ACC112 (cell line): Measurements from ENCODE around the gene PDLIM1.
A peak's percentile ranks its signal among the peaks of the same experiment; 100 is the strongest.

Experiments used
- H2AFZ ChIP-seq: fragments of 200-600 bp; sonication (generic); one replicate; pipeline ENCODE4 v1.6.0; 2017; ENCODE audit warnings: antibody characterized with exemption, low read length; ENCODE audit not compliant: unreplicated experiment
- H3K27ac ChIP-seq: fragments of 200-600 bp; sonication (generic); 2 replicates; pipeline ENCODE4 v1.5.1; 2014; ENCODE audit warnings: low read depth, mild to moderate bottlenecking, antibody characterized with exemption, low read length, moderate library complexity
- H3K27me3 ChIP-seq: fragments of 200-600 bp; sonication (generic); 2 replicates; pipeline ENCODE4 v1.6.1; 2014; ENCODE audit warnings: mild to moderate bottlenecking, antibody characterized with exemption, low read length, moderate library complexity, mixed read lengths; ENCODE audit not compliant: insufficient read depth
- H3K36me3 ChIP-seq: fragments of 200-600 bp; sonication (generic); 2 replicates; pipeline ENCODE4 v1.6.1; 2016; ENCODE audit warnings: mild to moderate bottlenecking, antibody characterized with exemption, low read length, moderate library complexity, mixed read lengths; ENCODE audit not compliant: insufficient read depth
- H3K4me1 ChIP-seq: fragments of 200-600 bp; sonication (generic); one replicate; pipeline ENCODE4 v1.6.1; 2016; ENCODE audit warnings: low read length, mixed read lengths; ENCODE audit not compliant: insufficient read depth, unreplicated experiment, control insufficient read depth
- H3K4me3 ChIP-seq: fragments of 200-600 bp; sonication (generic); 2 replicates; pipeline ENCODE4 v1.5.1; 2014; ENCODE audit warnings: mild to moderate bottlenecking, low read depth, low read length
- H3K79me2 ChIP-seq: fragments of 200-600 bp; sonication (generic); one replicate; pipeline ENCODE4 v1.6.0; 2016; ENCODE audit warnings: low read length; ENCODE audit not compliant: control insufficient read depth, unreplicated experiment, insufficient read depth

Gene PDLIM1

DNA sequence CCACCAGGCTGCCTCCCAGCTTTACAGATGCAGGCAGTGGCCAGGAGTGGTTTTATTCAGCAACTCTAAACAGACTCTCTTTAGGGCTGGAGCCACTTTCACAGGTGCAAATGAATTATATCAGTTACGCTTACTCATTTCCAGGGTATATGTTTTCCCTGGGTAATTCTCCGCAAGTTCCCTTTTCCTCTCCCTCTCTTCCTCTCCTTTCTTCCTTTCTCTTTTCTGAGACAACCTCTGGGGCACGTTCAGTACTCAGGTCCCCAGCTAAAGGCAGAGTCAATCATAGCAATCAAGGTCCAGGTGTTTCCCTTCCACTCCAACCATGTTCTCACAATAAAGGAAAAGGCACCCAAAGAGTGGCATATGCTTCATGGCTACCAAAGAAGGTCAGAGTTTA, 41.3 kb downstream of the PDLIM1 start:
- H3K36me3 ChIP-seq: no peaks in the 10 kb centered on the region
- no peak overlapping the region for H3K27ac ChIP-seq

DNA sequence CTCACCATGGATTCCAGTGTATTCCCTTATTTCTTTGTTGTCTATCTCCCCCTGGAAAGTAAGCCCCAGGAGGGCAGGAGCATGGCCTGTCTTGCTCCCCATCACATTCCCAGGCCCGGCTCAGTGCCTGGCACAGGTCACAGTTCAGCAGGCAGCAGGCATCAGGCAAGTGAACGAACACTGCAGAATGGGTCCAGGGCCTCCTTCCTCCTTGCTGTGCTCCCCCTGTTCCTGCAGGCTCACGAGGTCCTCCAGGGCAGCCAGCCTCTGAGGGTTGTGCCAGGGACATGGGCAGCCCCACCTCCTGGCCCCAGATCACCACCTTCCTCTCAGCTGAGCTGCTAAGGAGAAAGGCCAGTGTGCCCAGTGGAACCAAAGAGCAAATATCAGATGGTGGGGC, 41.8 kb downstream of the PDLIM1 start:
- Histone ChIP-seq H3K36me3 (no peaks in the 10 kb centered on the region), H3K27ac (no peak overlapping the region), H3K4me3 (no peak overlapping the region), H2AFZ (no peak overlapping the region), H3K4me1 (peaks cover 18% of the 10 kb centered on the region), H3K79me2 (peaks cover 6% of the 10 kb centered on the region), H3K27me3 (no peaks in the 10 kb centered on the region)

More for the DNA sequence above, 41.3 kb downstream of the PDLIM1 start:
- Histone ChIP-seq H3K4me3 (no peak overlapping the region), H2AFZ (no peak overlapping the region), H3K27me3 (no peaks in the 10 kb centered on the region), H3K4me1 (peaks cover 19% of the 10 kb centered on the region), H3K79me2 (peaks cover 8% of the 10 kb centered on the region)

GRCh38 chr10:95247881-95248583, 42.8 kb downstream of the PDLIM1 start:
- Histone ChIP-seq H3K36me3 (no peaks in the 10 kb centered on the region), H3K27me3 (no peaks in the 10 kb centered on the region), H3K27ac (peak overlapping the region; percentile 73)

DNA sequence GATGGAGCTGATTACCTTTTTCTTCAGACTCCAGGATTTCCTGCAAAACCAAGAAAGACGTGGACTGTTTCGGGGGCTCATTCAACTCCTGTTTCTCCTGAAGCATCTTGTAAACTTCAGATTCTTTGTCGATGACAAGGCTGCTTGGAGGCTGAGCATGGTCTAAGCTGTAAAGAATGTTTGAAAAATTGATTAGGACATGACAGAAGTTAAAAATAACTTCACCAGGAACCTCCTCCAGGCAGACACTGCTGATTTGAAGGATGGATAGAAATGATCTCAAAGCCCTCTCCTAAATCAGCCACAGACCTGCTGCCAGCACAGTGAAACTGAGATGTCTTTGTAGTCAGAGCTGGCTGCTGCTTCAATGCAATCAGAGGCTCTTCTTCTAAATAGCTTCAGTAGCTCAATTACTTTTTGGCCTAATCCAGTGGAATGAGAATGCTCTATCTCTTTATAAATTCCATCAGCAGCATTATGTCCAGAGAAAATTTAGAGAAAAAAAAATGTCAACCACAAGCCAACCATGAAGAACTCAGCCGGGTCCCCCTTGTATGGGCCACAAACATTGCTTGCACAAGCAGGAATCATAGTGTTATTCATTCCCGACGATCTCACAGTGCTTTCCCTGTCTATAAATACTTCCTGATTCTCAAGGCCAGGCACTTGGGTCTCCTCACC, 43.5 kb downstream of the PDLIM1 start:
- peaks cover 18% of the 10 kb centered on the region for H3K4me1 ChIP-seq
- no peaks in the 10 kb centered on the region for H3K36me3 ChIP-seq
- H3K27ac ChIP-seq: peak overlapping the region; percentile 73
- H3K27me3 ChIP-seq: no peaks in the 10 kb centered on the region
- no peak overlapping the region for H2AFZ ChIP-seq
- no peaks in the 10 kb centered on the region for H3K79me2 ChIP-seq
- no peak overlapping the region; the same call in 1 of the 2 replicates for H3K4me3 ChIP-seq

More at GRCh38 chr10:95247881-95248583, 42.8 kb downstream of the PDLIM1 start:
- Histone ChIP-seq H2AFZ (no peak overlapping the region), H3K79me2 (peaks cover 4% of the 10 kb centered on the region), H3K4me3 (no peak overlapping the region), H3K4me1 (peaks cover 18% of the 10 kb centered on the region)

GRCh38 chr10:95246582-95247051, 44.2 kb downstream of the PDLIM1 start:
- H3K4me1 ChIP-seq: peaks cover 18% of the 10 kb centered on the region
- no peaks in the 10 kb centered on the region for H3K79me2 ChIP-seq
- H3K27ac ChIP-seq: peak overlapping the region; percentile 73
- H3K27me3 ChIP-seq: no peaks in the 10 kb centered on the region
- no peak overlapping the region for H2AFZ ChIP-seq
- no peaks in the 10 kb centered on the region; the same call in 1 of the 2 replicates for H3K36me3 ChIP-seq
- no peak overlapping the region; the same call in 1 of the 2 replicates for H3K4me3 ChIP-seq

- Histone ChIP-seq H3K27me3 (no peaks in the 10 kb centered on the region), H3K4me1 (peaks cover 18% of the 10 kb centered on the region), H3K4me3 (no peak overlapping the region), H3K27ac (no peak overlapping the region), H3K36me3 (peaks cover 1% of the 10 kb centered on the region), H2AFZ (no peak overlapping the region), H3K79me2 (no peaks in the 10 kb centered on the region)
These were observed 45.3 kb downstream of the PDLIM1 start for GRCh38 chr10:95245425-95246055.

GRCh38 chr10:95244152-95244551, 46.7 kb downstream of the PDLIM1 start:
- H3K27ac ChIP-seq: no peak overlapping the region
- H2AFZ ChIP-seq: no peak overlapping the region
- H3K36me3 ChIP-seq: peaks cover 6% of the 10 kb centered on the region
- no peaks in the 10 kb centered on the region for H3K79me2 ChIP-seq
- H3K27me3 ChIP-seq: no peaks in the 10 kb centered on the region
- H3K4me3 ChIP-seq: no peak overlapping the region
- H3K4me1 ChIP-seq: peaks cover 18% of the 10 kb centered on the region

GRCh38 chr10:95243318-95243617, 47.5 kb downstream of the PDLIM1 start:
- Histone ChIP-seq H3K4me3 (no peak overlapping the region), H3K27me3 (no peaks in the 10 kb centered on the region), H3K79me2 (no peaks in the 10 kb centered on the region), H3K27ac (no peak overlapping the region), H3K36me3 (peaks cover 6% of the 10 kb centered on the region), H3K4me1 (peaks cover 17% of the 10 kb centered on the region), H2AFZ (no peak overlapping the region)

GRCh38 chr10:95242581-95243317, 48.1 kb downstream of the PDLIM1 start:
- no peaks in the 10 kb centered on the region for H3K79me2 ChIP-seq
- H3K4me3 ChIP-seq: no peak overlapping the region
- no peak overlapping the region for H2AFZ ChIP-seq
- no peaks in the 10 kb centered on the region for H3K27me3 ChIP-seq
- H3K27ac ChIP-seq: no peak overlapping the region
- peaks cover 16% of the 10 kb centered on the region for H3K4me1 ChIP-seq
- H3K36me3 ChIP-seq: peaks cover 6% of the 10 kb centered on the region

DNA sequence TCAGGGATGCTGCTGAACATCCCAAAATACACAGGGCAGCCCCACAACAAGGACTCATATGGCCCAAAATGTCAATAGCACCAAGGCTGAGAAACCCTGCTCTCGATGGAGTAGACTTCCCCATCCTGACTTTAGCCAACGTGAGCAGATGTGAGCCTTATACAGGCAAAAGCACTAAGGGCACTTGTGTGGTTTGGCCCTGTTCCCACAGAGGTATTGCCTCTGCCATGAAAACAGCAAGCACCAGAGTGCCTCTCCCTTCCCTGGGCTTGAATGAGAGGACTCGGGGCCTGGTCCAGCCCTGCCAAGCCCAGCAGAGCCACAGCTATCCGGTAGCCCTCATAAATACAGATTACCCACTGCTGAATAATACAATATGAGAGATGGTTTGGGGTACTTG, 49.3 kb downstream of the PDLIM1 start:
- H3K4me3 ChIP-seq: no peak overlapping the region
- H3K36me3 ChIP-seq: peaks cover 6% of the 10 kb centered on the region
- no peaks in the 10 kb centered on the region for H3K79me2 ChIP-seq
- H3K27ac ChIP-seq: no peak overlapping the region
- H2AFZ ChIP-seq: no peak overlapping the region
- H3K27me3 ChIP-seq: no peaks in the 10 kb centered on the region
- H3K4me1 ChIP-seq: peaks cover 13% of the 10 kb centered on the region
